Epithelial cell of esophagus (primary cell): ENCODE data around the gene KRTAP10-8.

Source experiments
- DNase-seq: peaks from one replicate; pipeline ENCODE4 v3.0.0; 2010; ENCODE audit warnings: low read depth
- H3K4me3 ChIP-seq: 2 replicates; pipeline ENCODE4 v1.5.1; 2011; ENCODE audit warnings: mild to moderate bottlenecking, low read length, control low read depth
- TF ChIP-seq, protein P1 (sequence below): IDR thresholded peaks from 2 replicates; pipeline ENCODE4 v1.5.1; 2011; ENCODE audit warnings: low read depth, mild to moderate bottlenecking, low read length, control low read depth, inconsistent platforms; ENCODE audit not compliant: insufficient read depth; ENCODE audit errors: missing control alignments

Gene KRTAP10-8

DNA sequence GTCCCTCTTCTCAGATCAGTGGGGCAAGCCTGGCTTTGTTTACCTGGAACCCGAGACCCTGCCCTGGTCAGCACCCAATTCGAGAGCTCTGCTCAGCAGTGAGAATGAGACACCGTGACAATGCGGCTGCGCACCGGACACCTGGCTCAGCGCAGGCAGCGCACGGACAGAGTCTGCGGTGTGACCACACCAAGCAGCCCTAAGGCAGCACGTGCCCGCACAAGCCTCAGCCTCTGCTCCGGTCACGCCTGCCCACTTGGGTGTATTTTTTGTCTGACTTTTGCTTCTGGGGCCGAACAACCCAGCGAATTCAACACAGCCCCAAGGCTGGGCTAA is 4.7 kb downstream of the KRTAP10-8 start:
- TF ChIP-seq, protein P1, sequence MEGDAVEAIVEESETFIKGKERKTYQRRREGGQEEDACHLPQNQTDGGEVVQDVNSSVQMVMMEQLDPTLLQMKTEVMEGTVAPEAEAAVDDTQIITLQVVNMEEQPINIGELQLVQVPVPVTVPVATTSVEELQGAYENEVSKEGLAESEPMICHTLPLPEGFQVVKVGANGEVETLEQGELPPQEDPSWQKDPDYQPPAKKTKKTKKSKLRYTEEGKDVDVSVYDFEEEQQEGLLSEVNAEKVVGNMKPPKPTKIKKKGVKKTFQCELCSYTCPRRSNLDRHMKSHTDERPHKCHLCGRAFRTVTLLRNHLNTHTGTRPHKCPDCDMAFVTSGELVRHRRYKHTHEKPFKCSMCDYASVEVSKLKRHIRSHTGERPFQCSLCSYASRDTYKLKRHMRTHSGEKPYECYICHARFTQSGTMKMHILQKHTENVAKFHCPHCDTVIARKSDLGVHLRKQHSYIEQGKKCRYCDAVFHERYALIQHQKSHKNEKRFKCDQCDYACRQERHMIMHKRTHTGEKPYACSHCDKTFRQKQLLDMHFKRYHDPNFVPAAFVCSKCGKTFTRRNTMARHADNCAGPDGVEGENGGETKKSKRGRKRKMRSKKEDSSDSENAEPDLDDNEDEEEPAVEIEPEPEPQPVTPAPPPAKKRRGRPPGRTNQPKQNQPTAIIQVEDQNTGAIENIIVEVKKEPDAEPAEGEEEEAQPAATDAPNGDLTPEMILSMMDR, result no peak
- no peak overlapping the region for H3K4me3 ChIP-seq
- no peak for DNase-seq

GRCh38 chr21:44617071-44617501 is 5.2 kb downstream of the KRTAP10-8 start:
- TF ChIP-seq, protein P1, result no peak
- H3K4me3 ChIP-seq, result no peak overlapping the region
- no peak for DNase-seq

DNA sequence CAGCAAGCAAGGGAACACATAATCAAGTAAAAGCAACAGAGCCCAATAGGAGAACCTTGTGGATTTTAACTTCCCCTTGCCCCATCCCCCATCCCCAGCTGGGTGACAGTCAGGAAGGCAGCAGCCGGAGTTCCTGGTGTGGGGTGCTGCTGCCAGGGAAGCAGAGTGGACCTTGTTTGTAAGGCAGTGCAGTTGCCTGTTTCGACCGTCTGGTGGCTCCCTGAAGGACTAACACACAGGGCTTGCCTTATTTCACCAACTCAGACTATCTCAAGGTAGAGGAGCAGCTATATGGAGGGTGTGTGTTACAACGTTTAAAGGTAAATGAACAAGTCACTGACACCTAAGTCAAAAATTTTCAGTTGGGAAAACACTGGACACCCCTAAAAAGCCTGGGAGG is 6.6 kb downstream of the KRTAP10-8 start:
- TF ChIP-seq, protein P1, result no peak
- DNase-seq, result no peak

DNA sequence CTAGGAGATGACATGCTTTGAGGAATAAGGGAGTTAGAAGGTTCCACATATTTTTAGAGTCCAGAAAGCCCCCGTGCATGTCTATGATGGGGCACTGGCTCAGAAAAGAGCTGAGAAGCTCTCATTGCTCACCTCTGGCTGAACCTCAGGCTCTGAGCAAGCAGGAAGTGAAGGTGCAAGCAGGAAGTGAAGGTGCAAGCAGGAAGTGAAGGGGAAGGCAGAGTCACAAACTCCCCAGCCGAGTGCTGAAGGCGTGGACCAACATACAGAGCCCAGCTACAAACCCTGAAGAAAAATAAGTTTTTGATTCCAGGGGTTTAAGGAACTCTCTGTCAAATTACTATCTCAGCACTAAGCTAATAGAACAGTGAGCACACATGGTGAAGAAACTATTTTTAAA is 7.0 kb downstream of the KRTAP10-8 start:
- H3K4me3 ChIP-seq, result no peak overlapping the region
- no peak for DNase-seq
- TF ChIP-seq, protein P1, result no peak

More for the DNA sequence above, 6.6 kb downstream of the KRTAP10-8 start:
- H3K4me3 ChIP-seq, result no peak overlapping the region

GRCh38 chr21:44619886-44620285 is 8.0 kb downstream of the KRTAP10-8 start:
- H3K4me3 ChIP-seq, result no peak overlapping the region
- TF ChIP-seq, protein P1, result no peak
- DNase-seq, result no peak

DNA sequence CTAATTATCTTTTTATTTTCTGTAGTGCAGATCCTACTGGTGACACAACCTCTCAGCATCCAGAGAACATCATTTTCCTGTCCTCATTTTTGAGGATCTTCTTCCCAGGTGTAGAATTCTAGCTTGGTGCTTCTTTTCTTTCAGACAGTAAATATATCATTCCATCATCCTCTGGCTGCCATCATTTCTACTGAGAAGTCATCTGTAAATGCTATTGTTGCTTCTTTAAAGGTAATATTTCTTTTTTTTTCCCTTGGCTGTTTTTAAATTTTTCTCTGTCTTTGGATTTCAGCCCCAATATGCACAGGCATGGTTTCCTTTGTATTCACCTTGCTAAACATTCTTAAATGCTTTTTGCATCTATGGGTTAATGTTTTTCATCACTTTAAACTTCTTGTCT is 11.7 kb downstream of the KRTAP10-8 start:
- DNase-seq, result no peak
- no peak overlapping the region for H3K4me3 ChIP-seq
- TF ChIP-seq, protein P1, result no peak

DNA sequence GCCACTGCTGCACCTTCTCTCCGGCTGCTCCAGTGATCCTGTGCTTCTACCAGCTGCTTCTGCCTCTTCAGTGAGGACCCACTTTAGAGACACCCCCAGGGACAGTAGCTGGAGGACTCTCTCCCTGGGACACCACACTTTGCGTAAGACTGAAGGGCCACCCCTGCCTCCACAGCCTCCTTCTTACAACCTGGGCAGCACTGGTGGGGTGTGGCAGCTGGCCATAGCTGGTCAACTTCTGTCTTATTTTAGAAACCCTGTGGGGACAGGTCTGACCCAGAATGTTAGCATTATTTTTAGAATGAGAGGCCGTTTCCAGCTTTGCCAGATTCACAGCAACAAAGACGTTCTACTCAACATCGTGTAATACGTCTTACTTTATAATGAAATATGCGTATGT is 13.9 kb downstream of the KRTAP10-8 start:
- TF ChIP-seq, protein P1, result no peak
- DNase-seq, result no peak
- no peak overlapping the region for H3K4me3 ChIP-seq
